HepG2 (cell line): Measurements from ENCODE around the gene ZMYND8. TPM values are rescaled to one million over a fixed set of nuclear protein-coding genes. Genes with fewer than 3 reads are reported as not detected.

Experiments
- GATAD1 ChIP-seq: IDR thresholded peaks from 2 replicates; pipeline ENCODE4 v1.6.1; 2016; ENCODE audit warnings: missing genetic modification reagents, missing compliant biosample characterization
- ISL2 ChIP-seq: sonication (generic); formaldehyde crosslinking; IDR thresholded peaks from 2 replicates; pipeline ENCODE4 v1.5.0; 2020; ENCODE audit warnings: missing genetic modification reagents
- KAT8 ChIP-seq: IDR thresholded peaks from 2 replicates; pipeline ENCODE4 v1.6.1; 2016; ENCODE audit warnings: missing genetic modification reagents, missing compliant biosample characterization
- MBD4 ChIP-seq: IDR thresholded peaks from 2 replicates; pipeline ENCODE4 v1.6.1; 2012; ENCODE audit warnings: low read length, inconsistent platforms, borderline replicate concordance
- MZF1 ChIP-seq: sonication (generic); formaldehyde crosslinking; IDR thresholded peaks from 2 replicates; pipeline ENCODE4 v1.8.1; 2023; ENCODE audit warnings: mild to moderate bottlenecking, missing genetic modification reagents, borderline replicate concordance
- NFE2 ChIP-seq: sonication (generic); formaldehyde crosslinking; IDR thresholded peaks from 2 replicates; pipeline ENCODE4 v1.4.0; 2020; ENCODE audit warnings: missing genetic modification reagents
- NR3C1 ChIP-seq: sonication (generic); formaldehyde crosslinking; IDR thresholded peaks from 2 replicates; pipeline ENCODE4 v1.4.0; 2020; ENCODE audit warnings: missing genetic modification reagents
- RFXANK ChIP-seq: IDR thresholded peaks from 2 replicates; pipeline ENCODE4 v1.6.1; 2016
- RORA ChIP-seq: sonication (generic); formaldehyde crosslinking; IDR thresholded peaks from 2 replicates; pipeline ENCODE4 v1.5.0; 2020; ENCODE audit warnings: mild to moderate bottlenecking, missing genetic modification reagents, moderate library complexity
- SMARCC2 ChIP-seq: fragments of 450-650 bp; IDR thresholded peaks from 2 replicates; pipeline ENCODE4 v1.6.1; 2017; ENCODE audit warnings: antibody characterized with exemption, mild to moderate bottlenecking
- SRY ChIP-seq: sonication (generic); formaldehyde crosslinking; IDR thresholded peaks from 2 replicates; pipeline ENCODE4 v1.8.0; 2022; ENCODE audit warnings: mild to moderate bottlenecking, missing genetic modification reagents
- SSRP1 ChIP-seq: IDR thresholded peaks from 2 replicates; pipeline ENCODE4 v1.6.1; 2016; ENCODE audit warnings: control low read depth
- ZFY ChIP-seq: sonication (generic); formaldehyde crosslinking; IDR thresholded peaks from 2 replicates; pipeline ENCODE4 v1.4.0; 2020; ENCODE audit warnings: missing genetic modification reagents
- ZNF160 ChIP-seq: sonication (generic); formaldehyde crosslinking; IDR thresholded peaks from 2 replicates; pipeline ENCODE4 v1.8.0; 2022; ENCODE audit warnings: mild to moderate bottlenecking, inconsistent platforms, missing genetic modification reagents
- ZNF724P ChIP-seq: sonication (generic); formaldehyde crosslinking; IDR thresholded peaks from 2 replicates; pipeline ENCODE4 v1.8.0; 2022; ENCODE audit warnings: missing genetic modification reagents, borderline replicate concordance
- ZNF747 ChIP-seq: sonication (generic); formaldehyde crosslinking; IDR thresholded peaks from 2 replicates; pipeline ENCODE4 v1.8.1; 2023; ENCODE audit warnings: missing genetic modification reagents, mild to moderate bottlenecking, borderline replicate concordance
- ZNF782 ChIP-seq: sonication (generic); formaldehyde crosslinking; IDR thresholded peaks from 2 replicates; pipeline ENCODE4 v1.4.0; 2020; ENCODE audit warnings: missing genetic modification reagents, mild to moderate bottlenecking, borderline replicate concordance
- ZNF816 ChIP-seq: sonication (generic); formaldehyde crosslinking; IDR thresholded peaks from 2 replicates; pipeline ENCODE4 v1.8.0; 2022; ENCODE audit warnings: missing genetic modification reagents, mild to moderate bottlenecking, borderline replicate concordance
- ZNF83 ChIP-seq: sonication (generic); formaldehyde crosslinking; IDR thresholded peaks from 2 replicates; pipeline ENCODE4 v1.4.0; 2020; ENCODE audit warnings: missing genetic modification reagents, mild to moderate bottlenecking, borderline replicate concordance
- polyA plus RNA-seq, 8 experiments: library from polyadenylated mRNA; depleted of rRNA in 3 of 8; stranded (reverse) in 7 of 8; unstranded in 1 of 8; fragments of >200 nt; fragmentation: Illumina TruSeq in 4 of 8; extraction: Trizol in 4 of 8; gene quantifications; 2 replicates each; pipeline versions ENCODE4 v1.2.1 to v1.2.3, GENCODE V29; 2011 to 2016; ENCODE audit warnings: low read depth in 4 of 8, missing spikeins in 1 of 8, mixed read lengths in 1 of 8; ENCODE audit not compliant: insufficient read depth in 1 of 8
- total RNA-seq, 5 experiments: library from RNA; depleted of rRNA; stranded (reverse); fragments of >200 nt; fragmentation: Illumina TruSeq; extraction: Trizol; gene quantifications; 2 replicates each; pipeline ENCODE4 v1.2.3, GENCODE V29; 2016; ENCODE audit warnings: low read depth in 1 of 5
- TF ChIP-seq, protein P1 (sequence below): sonication (generic); formaldehyde crosslinking; IDR thresholded peaks from 2 replicates; pipeline ENCODE4 v1.5.1; 2020; ENCODE audit warnings: missing genetic modification reagents, mild to moderate bottlenecking, borderline replicate concordance
- TF ChIP-seq, protein P2 (sequence below): fragments of 450-650 bp; IDR thresholded peaks from 2 replicates; pipeline ENCODE4 v1.6.1; 2016
- TF ChIP-seq, protein P3 (sequence below): sonication (generic); formaldehyde crosslinking; IDR thresholded peaks from 2 replicates; pipeline ENCODE4 v1.4.0; 2020; ENCODE audit warnings: missing genetic modification reagents

Gene ZMYND8
- total and polyA plus RNA-seq, 2 of the 13 experiments (the other 11 are each of a cell fraction or from before 2014, with no cell fraction given): 53.9 to 84.7 TPM

DNA sequence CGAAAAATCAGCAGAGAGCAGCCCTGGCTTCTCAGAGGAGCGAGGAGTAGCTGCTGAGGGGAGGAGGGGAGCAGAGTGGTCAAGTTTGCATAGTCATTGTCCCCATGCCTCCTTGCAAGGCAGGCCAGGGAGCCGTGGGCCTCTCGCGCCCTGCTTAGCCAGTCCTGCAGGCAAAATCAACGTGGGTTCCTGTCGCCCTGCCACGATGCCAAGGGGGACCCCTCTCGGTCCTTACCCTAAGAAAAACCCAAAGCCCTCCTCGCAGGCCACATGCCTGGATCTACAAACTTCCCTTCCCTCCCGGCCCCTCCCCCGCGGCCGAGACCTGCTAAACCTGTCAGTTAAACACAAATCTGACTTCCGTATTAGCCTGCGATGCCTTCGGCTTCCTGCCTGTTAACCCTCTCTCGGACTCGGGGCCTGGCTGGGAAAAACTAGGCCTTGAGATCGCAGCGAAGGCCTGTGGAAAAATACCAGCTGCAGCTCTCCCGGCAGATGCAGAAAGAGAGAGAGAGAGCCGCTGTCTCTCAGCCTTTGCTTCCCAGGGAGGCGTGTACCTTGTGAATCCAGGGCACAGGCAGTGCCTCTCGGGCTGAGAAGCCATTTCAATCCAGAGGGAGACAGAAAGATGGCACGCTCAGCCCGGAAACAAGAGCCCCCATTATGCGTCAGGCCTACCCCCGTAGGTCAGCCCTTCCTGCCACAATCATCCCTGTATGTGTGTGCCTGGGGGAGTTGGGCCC is 968 bp upstream of the ZMYND8 start (continued):
- TF ChIP-seq, protein P1, sequence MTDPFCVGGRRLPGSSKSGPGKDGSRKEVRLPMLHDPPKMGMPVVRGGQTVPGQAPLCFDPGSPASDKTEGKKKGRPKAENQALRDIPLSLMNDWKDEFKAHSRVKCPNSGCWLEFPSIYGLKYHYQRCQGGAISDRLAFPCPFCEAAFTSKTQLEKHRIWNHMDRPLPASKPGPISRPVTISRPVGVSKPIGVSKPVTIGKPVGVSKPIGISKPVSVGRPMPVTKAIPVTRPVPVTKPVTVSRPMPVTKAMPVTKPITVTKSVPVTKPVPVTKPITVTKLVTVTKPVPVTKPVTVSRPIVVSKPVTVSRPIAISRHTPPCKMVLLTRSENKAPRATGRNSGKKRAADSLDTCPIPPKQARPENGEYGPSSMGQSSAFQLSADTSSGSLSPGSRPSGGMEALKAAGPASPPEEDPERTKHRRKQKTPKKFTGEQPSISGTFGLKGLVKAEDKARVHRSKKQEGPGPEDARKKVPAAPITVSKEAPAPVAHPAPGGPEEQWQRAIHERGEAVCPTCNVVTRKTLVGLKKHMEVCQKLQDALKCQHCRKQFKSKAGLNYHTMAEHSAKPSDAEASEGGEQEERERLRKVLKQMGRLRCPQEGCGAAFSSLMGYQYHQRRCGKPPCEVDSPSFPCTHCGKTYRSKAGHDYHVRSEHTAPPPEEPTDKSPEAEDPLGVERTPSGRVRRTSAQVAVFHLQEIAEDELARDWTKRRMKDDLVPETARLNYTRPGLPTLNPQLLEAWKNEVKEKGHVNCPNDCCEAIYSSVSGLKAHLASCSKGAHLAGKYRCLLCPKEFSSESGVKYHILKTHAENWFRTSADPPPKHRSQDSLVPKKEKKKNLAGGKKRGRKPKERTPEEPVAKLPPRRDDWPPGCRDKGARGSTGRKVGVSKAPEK (CRISPR knock-in tag): no peak
- TF ChIP-seq MZF1: peak; percentile 44; the same call in 1 of the 2 replicates
- peak; percentile 97 for TF ChIP-seq ISL2 (CRISPR knock-in tag)
- peak; percentile 100 for TF ChIP-seq ZFY (CRISPR knock-in tag)
- TF ChIP-seq GATAD1 (CRISPR knock-in tag): peak; percentile 85
- TF ChIP-seq, protein P2, sequence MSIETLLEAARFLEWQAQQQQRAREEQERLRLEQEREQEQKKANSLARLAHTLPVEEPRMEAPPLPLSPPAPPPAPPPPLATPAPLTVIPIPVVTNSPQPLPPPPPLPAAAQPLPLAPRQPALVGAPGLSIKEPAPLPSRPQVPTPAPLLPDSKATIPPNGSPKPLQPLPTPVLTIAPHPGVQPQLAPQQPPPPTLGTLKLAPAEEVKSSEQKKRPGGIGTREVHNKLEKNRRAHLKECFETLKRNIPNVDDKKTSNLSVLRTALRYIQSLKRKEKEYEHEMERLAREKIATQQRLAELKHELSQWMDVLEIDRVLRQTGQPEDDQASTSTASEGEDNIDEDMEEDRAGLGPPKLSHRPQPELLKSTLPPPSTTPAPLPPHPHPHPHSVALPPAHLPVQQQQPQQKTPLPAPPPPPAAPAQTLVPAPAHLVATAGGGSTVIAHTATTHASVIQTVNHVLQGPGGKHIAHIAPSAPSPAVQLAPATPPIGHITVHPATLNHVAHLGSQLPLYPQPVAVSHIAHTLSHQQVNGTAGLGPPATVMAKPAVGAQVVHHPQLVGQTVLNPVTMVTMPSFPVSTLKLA: no peak; the same call in none of the 2 replicates
- TF ChIP-seq SRY (CRISPR knock-in tag): no peak
- TF ChIP-seq RORA: no peak
- peak; percentile 96 for TF ChIP-seq ZNF160
- TF ChIP-seq ZNF816 (CRISPR knock-in tag): no peak
- TF ChIP-seq NFE2 (CRISPR knock-in tag): peak; percentile 72
- peak; percentile 83 for TF ChIP-seq ZNF747 (CRISPR knock-in tag)
- TF ChIP-seq KAT8: peak; percentile 98
- TF ChIP-seq ZNF724P: peak; percentile 94
- TF ChIP-seq NR3C1 (CRISPR knock-in tag): no peak
- TF ChIP-seq ZNF83 (CRISPR knock-in tag): peak; percentile 64; the same call in 1 of the 2 replicates
- TF ChIP-seq SMARCC2: 0 out of 2 replicates have a peak, but pooled peaks have one; percentile 6
- no peak; the same call in none of the 2 replicates for TF ChIP-seq SSRP1
- peak; percentile 93; the same call in 1 of the 2 replicates for TF ChIP-seq ZNF782 (CRISPR knock-in tag)
- TF ChIP-seq, protein P3, sequence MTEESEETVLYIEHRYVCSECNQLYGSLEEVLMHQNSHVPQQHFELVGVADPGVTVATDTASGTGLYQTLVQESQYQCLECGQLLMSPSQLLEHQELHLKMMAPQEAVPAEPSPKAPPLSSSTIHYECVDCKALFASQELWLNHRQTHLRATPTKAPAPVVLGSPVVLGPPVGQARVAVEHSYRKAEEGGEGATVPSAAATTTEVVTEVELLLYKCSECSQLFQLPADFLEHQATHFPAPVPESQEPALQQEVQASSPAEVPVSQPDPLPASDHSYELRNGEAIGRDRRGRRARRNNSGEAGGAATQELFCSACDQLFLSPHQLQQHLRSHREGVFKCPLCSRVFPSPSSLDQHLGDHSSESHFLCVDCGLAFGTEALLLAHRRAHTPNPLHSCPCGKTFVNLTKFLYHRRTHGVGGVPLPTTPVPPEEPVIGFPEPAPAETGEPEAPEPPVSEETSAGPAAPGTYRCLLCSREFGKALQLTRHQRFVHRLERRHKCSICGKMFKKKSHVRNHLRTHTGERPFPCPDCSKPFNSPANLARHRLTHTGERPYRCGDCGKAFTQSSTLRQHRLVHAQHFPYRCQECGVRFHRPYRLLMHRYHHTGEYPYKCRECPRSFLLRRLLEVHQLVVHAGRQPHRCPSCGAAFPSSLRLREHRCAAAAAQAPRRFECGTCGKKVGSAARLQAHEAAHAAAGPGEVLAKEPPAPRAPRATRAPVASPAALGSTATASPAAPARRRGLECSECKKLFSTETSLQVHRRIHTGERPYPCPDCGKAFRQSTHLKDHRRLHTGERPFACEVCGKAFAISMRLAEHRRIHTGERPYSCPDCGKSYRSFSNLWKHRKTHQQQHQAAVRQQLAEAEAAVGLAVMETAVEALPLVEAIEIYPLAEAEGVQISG: peak; percentile 95
- peak; percentile 94 for TF ChIP-seq RFXANK (CRISPR knock-in tag)
- no peak for TF ChIP-seq MBD4
